ENCODE measurements around the gene PSAP. TPM values are rescaled to one million over a fixed set of nuclear protein-coding genes. Genes with fewer than 3 reads are reported as not detected.

The PSAP gene
- total RNA-seq, 1 donor from 2014 or later, result 358 TPM

GRCh38 chr10:71807557-71808510 lies 43.2 kb downstream of the PSAP start:
- TF ChIP-seq EZH2 (IDR thresholded peaks at IDR 0.05) (no peak), EZH2phosphoT487 (IDR thresholded peaks at IDR 0.05) (no peak), CTCF (IDR thresholded peaks at IDR 0.05) (no peak)
- Histone ChIP-seq H3K9me3 (ENCODE audit: low read depth) (no peaks in the 10 kb centered on the region), H3K4me1 (no peaks in the 10 kb centered on the region), H2AFZ (replicated peaks) (no peak overlapping the region), H3K9ac (no peak overlapping the region), H3K4me2 (no peak overlapping the region), H3K4me3 (no peak overlapping the region), H3K79me2 (ENCODE audit: low read depth) (no peaks in the 10 kb centered on the region), H3K27me3 (peaks cover 25% of the 10 kb centered on the region), H3K27ac (no peak overlapping the region), H3F3A (ENCODE audit: low read depth) (no peaks in the 10 kb centered on the region), H4K20me1 (ENCODE audit: low read depth) (peaks cover 2% of the 10 kb centered on the region), H3K36me3 (no peaks in the 10 kb centered on the region)
- no peak overlapping the region for H3K4me3 Mint-ChIP-seq
- no peaks in the 10 kb centered on the region for H3K9me3 Mint-ChIP-seq
- H3K4me1 Mint-ChIP-seq, result peaks cover 6% of the 10 kb centered on the region
- H3K27ac Mint-ChIP-seq, result no peak overlapping the region
- peaks cover 4% of the 10 kb centered on the region for H3K27me3 Mint-ChIP-seq (ENCODE audit: insufficient read depth, low read depth)
- no peak for DNase-seq (ENCODE audit: low spot score)
- H3K36me3 Mint-ChIP-seq, result no peaks in the 10 kb centered on the region

- no peaks in the 10 kb centered on the region for H3K79me2 ChIP-seq (ENCODE audit: low read depth)
- H3K4me2 ChIP-seq, result no peak overlapping the region
- no peaks in the 10 kb centered on the region for H3K36me3 ChIP-seq
- H3K4me1 ChIP-seq, result no peaks in the 10 kb centered on the region
- no peak overlapping the region for H3K27ac Mint-ChIP-seq
- no peak overlapping the region for H3K4me3 Mint-ChIP-seq
- peaks cover 2% of the 10 kb centered on the region for H4K20me1 ChIP-seq (ENCODE audit: low read depth)
- no peaks in the 10 kb centered on the region for H3K36me3 Mint-ChIP-seq
- no peak overlapping the region for H3K9ac ChIP-seq
- no peak overlapping the region for H3K4me3 ChIP-seq
- TF ChIP-seq CTCF (IDR thresholded peaks at IDR 0.05) (no peak), EZH2phosphoT487 (IDR thresholded peaks at IDR 0.05) (no peak), EZH2 (IDR thresholded peaks at IDR 0.05) (no peak)
- H3K9me3 Mint-ChIP-seq, result no peaks in the 10 kb centered on the region
- no peak overlapping the region for H3K27ac ChIP-seq
- peaks cover 8% of the 10 kb centered on the region for H3K27me3 Mint-ChIP-seq (ENCODE audit: insufficient read depth, low read depth)
- H2AFZ ChIP-seq (replicated peaks), result no peak overlapping the region
- H3K9me3 ChIP-seq (ENCODE audit: low read depth), result no peaks in the 10 kb centered on the region
- no peak for DNase-seq (ENCODE audit: low spot score)
- no peaks in the 10 kb centered on the region for H3F3A ChIP-seq (ENCODE audit: low read depth)
- H3K27me3 ChIP-seq, result peaks cover 25% of the 10 kb centered on the region
- H3K4me1 Mint-ChIP-seq, result peaks cover 6% of the 10 kb centered on the region
These were observed 44.1 kb downstream of the PSAP start for GRCh38 chr10:71806704-71807556.

DNA sequence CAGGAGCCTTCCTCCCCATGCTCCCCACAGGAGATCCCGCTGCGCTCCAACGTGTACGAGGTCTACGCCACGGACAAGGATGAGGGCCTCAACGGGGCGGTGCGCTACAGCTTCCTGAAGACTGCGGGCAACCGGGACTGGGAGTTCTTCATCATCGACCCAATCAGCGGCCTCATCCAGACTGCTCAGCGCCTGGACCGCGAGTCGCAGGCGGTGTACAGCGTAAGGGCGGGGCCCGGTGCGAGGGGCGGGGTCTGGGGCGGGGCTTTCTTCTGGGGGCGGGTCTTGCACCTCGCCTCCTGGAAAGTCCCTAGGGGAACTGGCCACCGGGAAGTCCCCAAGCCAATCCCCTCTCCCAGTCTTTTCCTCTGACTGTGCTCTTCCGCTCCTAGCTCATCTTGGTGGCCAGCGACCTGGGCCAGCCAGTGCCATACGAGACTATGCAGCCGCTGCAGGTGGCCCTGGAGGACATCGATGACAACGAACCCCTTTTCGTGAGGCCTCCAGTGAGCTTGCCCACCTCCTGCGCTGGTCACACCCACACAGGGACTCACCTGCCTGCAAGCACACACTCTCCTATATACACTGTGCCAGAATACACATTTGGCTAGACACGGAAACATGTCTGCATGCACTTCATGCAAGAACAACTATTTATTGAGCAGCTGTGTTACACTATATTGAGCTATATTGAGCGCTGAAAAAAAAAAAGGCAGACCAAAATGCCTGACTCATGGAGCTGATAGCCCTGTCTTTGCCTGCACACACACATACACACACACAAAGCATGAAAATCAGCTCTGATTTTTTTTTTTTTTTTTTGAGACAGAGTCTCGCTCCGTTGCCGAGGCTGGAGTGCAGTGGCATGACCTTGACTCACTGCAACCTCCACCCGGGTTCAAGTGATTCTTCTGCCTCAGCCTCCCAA lies 45.0 kb downstream of the PSAP start:
- Histone ChIP-seq H3K79me2 (ENCODE audit: low read depth) (no peaks in the 10 kb centered on the region), H3K27ac (no peak overlapping the region), H3F3A (ENCODE audit: low read depth) (no peaks in the 10 kb centered on the region), H2AFZ (replicated peaks) (peak overlapping the region; percentile 1), H3K9ac (no peak overlapping the region), H3K9me3 (ENCODE audit: low read depth) (no peaks in the 10 kb centered on the region), H3K36me3 (no peaks in the 10 kb centered on the region), H3K27me3 (peaks cover 25% of the 10 kb centered on the region), H4K20me1 (ENCODE audit: low read depth) (no peaks in the 10 kb centered on the region), H3K4me2 (peak overlapping the region; percentile 23), H3K4me3 (no peak overlapping the region), H3K4me1 (no peaks in the 10 kb centered on the region)
- Mint-ChIP-seq H3K4me3 (no peak overlapping the region), H3K9me3 (no peaks in the 10 kb centered on the region), H3K27ac (peak overlapping the region; percentile 74), H3K36me3 (no peaks in the 10 kb centered on the region), H3K27me3 (ENCODE audit: insufficient read depth, low read depth) (peaks cover 9% of the 10 kb centered on the region), H3K4me1 (peaks cover 6% of the 10 kb centered on the region)
- DNase-seq (ENCODE audit: low spot score), result peak; percentile 72
- TF ChIP-seq EZH2 (IDR thresholded peaks at IDR 0.05), result no peak
- no peak for TF ChIP-seq EZH2phosphoT487 (IDR thresholded peaks at IDR 0.05)
- TF ChIP-seq CTCF (IDR thresholded peaks at IDR 0.05), result no peak
